AG04449 (cell line): ENCODE data around the gene ARMH3.

ENCODE experiments used
- CTCF ChIA-PET: fragments of 350-600 bp; formaldehyde crosslinking; extraction: SDS; loops from one replicate; lab custom pipeline; 2021; ENCODE audit warnings: antibody characterized with exemption; lab: Yijun Ruan, JAX
- POLR2A ChIA-PET: fragments of 400-600, 350-600 bp; formaldehyde crosslinking; extraction: SDS; loops from one replicate; lab custom pipeline; 2020; ENCODE audit warnings: antibody characterized with exemption, inconsistent platforms; lab: Yijun Ruan, JAX
- DNase-seq: peaks from one replicate; pipeline ENCODE4 v3.0.0-alpha.2; 2010; ENCODE audit warnings: low read depth, low spot score
- H3K4me3 ChIP-seq: 2 replicates; pipeline ENCODE4 v1.5.1; 2011; ENCODE audit warnings: low read depth, mild to moderate bottlenecking, control low read depth, low read length
- TF ChIP-seq, protein P1 (sequence below): IDR thresholded peaks from one replicate; pipeline ENCODE4 v1.5.1; 2011; ENCODE audit warnings: mild to moderate bottlenecking, moderate library complexity, low read length, control low read depth, inconsistent platforms; ENCODE audit not compliant: insufficient read depth; ENCODE audit errors: missing control alignments

ARMH3 gene

DNA sequence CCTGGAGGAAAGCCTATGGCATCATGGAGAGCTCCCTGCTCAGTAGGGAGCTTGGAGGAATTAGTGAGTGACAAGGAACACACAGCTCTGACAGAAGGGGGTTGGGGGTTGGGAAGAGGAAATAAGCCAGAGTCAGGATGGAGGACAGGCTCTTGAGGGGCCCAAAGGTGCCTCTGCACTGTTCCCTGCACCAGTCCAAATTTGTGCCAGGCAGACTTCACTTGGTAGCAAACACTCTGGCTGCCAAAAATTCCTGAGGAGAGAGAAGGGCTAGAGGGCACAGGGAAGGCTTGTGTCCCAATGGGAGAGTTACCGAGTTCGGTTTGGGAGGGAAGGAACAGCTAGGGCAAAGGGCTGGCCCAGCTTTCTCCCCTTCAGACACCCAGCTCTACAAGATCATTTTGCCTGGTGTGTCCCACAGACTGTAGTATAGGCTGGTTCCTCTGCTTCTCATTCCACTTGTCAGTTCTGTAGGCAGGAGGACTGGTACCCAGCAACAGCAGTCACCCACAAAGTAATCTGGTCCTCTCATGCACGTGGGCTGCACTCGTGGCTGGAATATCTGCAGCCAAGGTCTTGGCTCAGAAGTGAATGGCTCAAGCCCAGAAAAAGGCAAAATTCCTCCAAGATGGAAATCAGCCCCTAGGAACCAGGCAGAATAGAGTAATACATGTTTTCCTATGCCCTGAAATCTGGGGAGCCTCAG is 204.4 kb downstream of the ARMH3 start:
- DNase-seq = no peak
- POLR2A ChIA-PET = no interaction called here
- TF ChIP-seq, protein P1, sequence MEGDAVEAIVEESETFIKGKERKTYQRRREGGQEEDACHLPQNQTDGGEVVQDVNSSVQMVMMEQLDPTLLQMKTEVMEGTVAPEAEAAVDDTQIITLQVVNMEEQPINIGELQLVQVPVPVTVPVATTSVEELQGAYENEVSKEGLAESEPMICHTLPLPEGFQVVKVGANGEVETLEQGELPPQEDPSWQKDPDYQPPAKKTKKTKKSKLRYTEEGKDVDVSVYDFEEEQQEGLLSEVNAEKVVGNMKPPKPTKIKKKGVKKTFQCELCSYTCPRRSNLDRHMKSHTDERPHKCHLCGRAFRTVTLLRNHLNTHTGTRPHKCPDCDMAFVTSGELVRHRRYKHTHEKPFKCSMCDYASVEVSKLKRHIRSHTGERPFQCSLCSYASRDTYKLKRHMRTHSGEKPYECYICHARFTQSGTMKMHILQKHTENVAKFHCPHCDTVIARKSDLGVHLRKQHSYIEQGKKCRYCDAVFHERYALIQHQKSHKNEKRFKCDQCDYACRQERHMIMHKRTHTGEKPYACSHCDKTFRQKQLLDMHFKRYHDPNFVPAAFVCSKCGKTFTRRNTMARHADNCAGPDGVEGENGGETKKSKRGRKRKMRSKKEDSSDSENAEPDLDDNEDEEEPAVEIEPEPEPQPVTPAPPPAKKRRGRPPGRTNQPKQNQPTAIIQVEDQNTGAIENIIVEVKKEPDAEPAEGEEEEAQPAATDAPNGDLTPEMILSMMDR = no peak
- H3K4me3 ChIP-seq = no peak overlapping the region
- CTCF ChIA-PET = interaction anchor here (0.9 to 8.7 kb wide), 5 partner anchors 13 to 159 kb away, joined by 3 to 113 read pairs (median 5); no protein-coding TSS in a partner anchor

DNA sequence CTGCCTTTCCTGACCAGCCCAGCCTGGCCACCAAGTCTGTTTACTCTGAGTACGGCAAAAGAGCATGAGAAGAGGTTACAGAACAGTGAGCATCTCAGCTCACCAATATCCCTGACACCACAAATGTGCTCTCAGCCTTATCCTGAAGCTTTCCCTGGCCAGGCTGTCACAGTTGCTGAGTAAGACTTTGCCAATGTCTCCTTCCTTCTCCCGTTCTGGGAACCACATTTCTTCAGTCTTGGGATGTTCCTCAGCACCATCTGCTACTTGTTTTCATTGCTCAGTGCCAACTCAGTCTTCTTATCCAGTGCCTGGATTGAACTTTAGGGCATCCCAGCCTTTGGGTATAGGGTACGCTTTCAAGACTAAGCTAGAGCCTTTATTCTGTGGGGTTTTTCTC is 205.2 kb downstream of the ARMH3 start:
- no peak for DNase-seq
- H3K4me3 ChIP-seq = no peak overlapping the region
- ChIA-PET CTCF (interaction anchor here (1.1 to 8.7 kb wide), 2 partner anchors 12 to 160 kb away, joined by 12 to 113 read pairs; no protein-coding TSS in a partner anchor), POLR2A (no interaction called here)
- TF ChIP-seq, protein P1 = no peak

DNA sequence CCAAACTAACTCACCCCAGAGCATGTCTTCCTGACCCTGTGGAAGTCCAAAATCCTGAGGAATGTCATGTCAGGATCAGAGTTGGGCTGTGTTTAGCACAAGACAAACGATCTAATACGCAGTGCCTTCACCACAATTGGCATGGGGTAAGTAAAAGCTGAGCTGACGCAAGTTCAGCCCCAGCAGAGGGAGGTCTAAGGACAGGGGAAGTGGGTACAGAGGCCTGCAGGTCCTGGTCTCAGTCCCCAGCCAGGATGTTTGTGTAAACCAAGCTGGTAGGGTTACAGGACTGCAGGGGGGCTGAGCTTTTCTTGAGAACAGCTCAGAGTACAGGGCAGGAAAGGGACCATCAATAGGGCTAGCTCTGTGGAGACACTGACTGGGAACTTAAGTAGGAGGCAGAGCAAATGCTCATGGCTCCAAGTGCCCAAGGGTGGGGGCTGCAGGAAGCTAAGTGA is 207.1 kb downstream of the ARMH3 start:
- DNase-seq = no peak
- no peak overlapping the region for H3K4me3 ChIP-seq
- CTCF ChIA-PET = interaction anchor here (0.7 to 8.7 kb wide), 8 partner anchors 10 to 224 kb away, joined by 3 to 113 read pairs (median 4); no protein-coding TSS in a partner anchor
- POLR2A ChIA-PET = no interaction called here
- TF ChIP-seq, protein P1 = no peak

DNA sequence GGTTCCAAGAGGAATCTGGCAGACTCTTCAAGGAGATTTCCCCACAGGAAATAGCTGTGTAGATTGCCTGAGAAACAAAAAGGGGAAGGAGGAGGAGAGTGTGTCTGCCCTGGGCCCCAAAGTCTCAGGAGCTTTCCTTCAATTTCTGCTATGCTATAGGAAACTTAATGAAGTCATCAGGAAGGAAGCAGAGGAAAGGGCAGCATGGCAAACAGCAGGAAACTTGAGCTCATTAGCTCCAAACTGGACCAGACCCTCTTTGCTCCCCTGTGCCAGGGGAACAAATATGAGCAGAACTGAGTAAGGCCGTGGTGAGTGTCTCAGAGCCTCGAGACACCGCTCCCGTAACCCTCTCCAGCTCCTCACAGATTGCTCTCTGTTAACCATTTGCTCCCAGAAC is 207.6 kb downstream of the ARMH3 start:
- DNase-seq = no peak
- CTCF ChIA-PET = interaction anchor here (0.7 to 8.7 kb wide), 7 partner anchors 10 to 168 kb away, joined by 3 to 113 read pairs (median 4); no protein-coding TSS in a partner anchor
- TF ChIP-seq, protein P1 = no peak
- no peak overlapping the region for H3K4me3 ChIP-seq
- POLR2A ChIA-PET = no interaction called here

DNA sequence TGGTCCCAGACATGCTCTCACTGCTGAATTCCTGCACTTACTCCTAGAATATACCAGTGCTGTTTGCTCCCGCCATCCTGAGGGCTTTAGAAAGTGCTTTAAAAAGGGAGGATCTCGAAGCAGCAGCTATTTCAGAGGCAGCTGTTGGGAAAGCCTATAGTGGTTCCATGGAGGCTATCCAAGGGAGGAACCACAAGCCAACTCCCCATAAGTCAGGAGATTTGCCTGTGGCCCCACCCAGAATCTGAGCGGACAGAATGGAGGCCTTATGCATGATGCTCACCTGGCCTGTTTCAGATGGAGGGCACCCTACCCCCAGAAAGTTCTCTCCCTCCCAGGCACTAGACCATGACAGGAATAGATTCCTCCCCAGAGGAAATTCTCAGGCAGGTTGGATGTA is 210.1 kb downstream of the ARMH3 start:
- POLR2A ChIA-PET = no interaction called here
- no peak for DNase-seq
- no peak overlapping the region for H3K4me3 ChIP-seq
- CTCF ChIA-PET = interaction anchor here (1.1 to 14.8 kb wide), 5 partner anchors 7 to 162 kb away, joined by 3 to 581 read pairs (median 11); no protein-coding TSS in a partner anchor
- TF ChIP-seq, protein P1 = no peak
